ENCODE measurements around the gene GRID1.

The GRID1 gene

DNA sequence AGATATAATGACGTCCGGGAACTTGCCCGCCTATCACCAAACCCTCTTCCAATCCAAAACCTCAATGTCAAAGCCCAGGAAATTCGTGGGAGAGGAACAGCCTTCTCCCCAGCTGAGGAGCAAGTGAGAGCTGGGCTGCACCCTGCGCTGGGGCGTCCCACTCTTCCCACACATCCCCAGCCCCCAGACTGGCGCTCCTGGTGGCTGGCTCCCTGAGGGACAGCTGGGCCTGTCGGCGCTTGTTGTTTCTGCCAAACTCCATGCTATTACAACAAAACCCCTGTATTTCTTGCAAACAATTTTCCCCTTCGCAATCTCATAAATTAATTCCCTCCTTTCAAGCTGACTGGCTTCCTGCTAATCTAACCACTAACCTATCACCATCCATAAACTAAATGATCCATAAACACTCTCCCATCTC is 53.0 kb downstream of the GRID1 start:
- DNase-seq (ENCODE audit: low spot score): peak; percentile 25

DNA sequence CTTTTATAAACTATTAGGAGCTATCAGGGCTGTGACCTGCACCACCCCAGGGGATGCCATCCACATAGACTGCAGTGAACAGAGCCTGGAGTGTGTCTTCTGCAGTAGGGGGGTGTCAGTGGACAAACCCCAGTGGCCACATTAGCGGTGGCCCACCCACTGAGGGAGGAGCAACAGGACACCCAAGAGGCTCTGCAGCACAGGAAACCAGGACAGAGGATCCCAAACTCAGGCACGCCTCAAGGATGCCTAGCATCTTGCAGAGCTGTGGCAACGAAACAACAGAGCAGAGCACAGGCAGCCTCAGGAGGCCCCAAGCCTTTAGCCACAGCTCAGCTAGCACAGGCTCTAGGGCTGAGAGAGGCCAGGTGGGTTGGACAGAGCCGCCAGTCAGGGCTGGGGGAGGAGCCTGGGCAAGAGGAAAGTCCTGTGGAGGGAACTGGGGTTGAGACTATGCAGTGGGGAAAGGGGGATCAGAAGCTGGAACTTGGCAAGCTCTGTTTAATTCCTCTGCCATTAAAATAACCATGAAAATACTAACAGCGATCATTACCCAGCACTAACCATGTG is 53.8 kb downstream of the GRID1 start:
- peak; percentile 48 for DNase-seq (ENCODE audit: low spot score)

DNA sequence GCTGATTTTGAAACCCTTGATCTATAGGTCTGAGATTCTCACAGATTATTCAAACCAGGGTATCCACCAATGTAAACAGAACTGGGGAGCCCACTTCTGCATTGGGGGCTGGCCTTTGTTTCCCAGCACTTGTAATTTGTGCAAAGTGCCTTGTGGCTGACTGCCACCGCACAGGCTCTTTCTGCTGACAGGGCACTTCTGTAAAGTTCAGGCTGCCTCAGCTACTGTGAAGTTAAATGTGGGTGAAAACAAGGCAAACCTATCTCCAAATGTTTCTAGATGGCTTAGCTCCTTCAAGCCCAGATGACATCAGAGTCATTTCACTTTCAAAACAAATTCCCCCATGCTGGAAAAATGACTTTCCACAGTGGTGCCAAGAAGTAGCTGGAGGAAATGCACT is 54.7 kb downstream of the GRID1 start:
- no peak for DNase-seq (ENCODE audit: low spot score)

DNA sequence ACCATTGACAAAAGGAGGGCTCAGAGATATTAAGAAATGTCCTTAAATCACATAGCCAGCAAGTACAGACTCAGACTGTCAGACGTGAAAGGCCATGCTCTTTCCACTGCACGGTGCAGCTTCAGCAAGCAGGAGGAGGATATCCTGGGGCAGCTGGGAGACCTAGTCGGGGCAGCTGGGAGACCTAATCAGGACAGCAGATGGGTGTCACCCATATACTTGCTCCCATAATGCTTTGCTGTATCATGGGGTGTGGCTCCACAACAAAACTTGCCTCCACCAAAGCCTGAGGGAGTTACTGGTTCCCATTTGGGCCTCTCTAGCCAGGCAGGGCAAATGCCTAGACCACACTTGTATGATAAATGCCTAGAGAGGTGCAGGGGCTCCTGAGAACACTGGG is 55.4 kb downstream of the GRID1 start:
- peak; percentile 28 for DNase-seq (ENCODE audit: low spot score)

DNA sequence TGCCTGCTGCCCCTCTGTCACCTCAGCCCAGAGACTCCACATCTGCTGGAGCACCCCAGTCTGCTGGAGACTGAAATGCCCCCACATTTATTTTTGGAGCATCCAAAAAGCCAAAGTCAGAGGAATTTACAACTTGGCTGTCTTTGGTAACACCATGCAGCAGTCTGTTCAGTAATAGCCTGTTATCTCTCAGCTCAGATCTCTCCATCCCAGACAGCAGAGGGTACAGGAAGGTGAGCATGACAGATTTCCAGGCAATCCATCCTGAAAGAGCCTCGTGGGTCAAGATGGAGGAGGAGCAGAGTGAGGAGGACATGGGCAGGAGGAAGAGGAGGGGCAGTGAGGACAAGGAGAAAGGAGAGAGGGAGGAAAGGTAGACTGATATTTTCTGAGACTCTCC is 55.9 kb downstream of the GRID1 start:
- DNase-seq (ENCODE audit: low spot score): peak; percentile 12

DNA sequence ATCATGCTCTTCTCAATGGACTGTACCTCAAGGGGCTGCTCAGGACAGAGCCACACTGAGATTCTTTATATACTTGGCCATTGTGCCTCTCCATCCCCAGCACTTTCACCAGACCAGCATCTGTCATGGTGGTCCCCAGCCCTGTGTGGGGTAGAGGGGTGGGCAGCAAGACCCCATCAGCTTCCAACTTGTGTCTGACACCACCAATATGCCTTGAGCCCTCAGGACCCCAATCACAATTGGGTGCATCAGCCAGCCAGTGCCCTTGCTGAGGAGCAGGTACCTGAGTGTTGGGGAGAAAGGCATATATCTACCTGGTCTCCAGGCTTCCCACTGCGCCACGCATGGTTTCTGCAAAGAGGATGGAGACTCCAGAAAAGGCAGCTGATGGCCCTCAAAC is 56.3 kb downstream of the GRID1 start:
- DNase-seq (ENCODE audit: low spot score): peak; percentile 34

DNA sequence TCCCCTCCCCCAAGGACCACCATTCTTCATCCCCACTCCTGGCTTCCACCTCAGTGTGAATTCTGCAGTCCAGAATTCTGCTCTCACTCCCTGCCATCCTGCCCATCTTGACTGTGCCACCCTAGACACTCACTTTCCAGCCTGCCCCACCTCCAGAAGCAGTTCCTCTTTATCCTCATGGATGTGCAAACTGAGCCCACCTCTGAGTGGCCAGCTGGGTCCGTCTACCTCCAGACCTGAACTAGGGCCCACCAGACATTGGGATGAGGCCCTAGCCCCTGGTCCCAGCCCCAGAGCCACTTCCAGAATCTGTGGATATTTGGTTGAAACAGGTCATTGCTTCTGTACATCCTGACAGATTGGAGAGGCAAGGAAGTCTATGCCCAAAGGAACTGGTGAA is 58.5 kb downstream of the GRID1 start:
- DNase-seq (ENCODE audit: low spot score): peak; percentile 28

DNA sequence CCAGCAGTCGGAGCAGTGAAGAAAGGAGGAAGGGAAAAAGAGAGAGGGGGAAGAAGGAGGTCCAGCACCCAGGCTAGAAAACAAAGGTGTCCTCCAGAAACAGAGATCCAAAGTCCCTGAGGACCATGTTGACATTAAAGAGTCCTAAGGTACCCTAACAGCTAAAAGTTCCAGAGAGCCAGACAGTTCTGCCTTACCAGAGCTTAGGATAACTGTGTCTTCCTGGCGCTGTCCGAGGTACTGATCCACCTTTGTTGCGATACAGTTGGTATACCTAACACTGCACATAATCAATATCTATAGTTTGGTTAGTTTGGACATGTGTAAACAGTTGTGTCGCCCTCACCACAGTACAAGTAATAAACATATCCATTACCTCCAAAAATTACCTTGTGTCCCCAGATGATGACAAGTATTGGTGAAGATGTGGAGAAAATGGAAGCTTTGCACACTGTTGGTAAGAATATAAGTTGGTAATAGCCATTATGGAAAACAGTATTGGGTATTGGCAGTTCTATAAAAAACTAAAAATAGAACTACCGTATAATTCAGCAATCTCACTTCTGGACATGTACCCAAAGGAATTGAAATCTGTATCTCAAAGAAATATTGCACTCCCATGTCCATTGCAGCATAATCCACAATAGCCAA is 59.8 kb downstream of the GRID1 start:
- DNase-seq (ENCODE audit: low spot score): peak; percentile 67

DNA sequence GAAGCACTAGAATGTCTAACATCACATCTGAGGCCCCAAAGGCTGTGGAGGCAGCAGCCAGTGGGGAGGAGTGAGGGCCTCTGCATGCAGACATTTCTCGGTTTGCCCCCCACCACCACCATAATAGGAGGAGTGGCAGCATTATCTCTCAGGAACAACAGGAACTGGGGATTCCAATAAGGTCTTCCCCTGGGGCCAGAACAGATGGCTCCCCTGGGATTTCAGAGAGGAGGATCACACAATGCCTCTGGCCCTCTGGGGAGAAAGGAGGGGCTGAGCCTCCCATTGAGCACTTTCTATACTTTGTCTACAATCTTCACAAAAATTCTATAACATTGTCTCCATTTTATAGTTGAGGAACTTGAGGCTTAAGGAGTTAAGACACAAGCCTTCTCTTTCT is 61.1 kb downstream of the GRID1 start:
- peak; percentile 42 for DNase-seq (ENCODE audit: low spot score)

DNA sequence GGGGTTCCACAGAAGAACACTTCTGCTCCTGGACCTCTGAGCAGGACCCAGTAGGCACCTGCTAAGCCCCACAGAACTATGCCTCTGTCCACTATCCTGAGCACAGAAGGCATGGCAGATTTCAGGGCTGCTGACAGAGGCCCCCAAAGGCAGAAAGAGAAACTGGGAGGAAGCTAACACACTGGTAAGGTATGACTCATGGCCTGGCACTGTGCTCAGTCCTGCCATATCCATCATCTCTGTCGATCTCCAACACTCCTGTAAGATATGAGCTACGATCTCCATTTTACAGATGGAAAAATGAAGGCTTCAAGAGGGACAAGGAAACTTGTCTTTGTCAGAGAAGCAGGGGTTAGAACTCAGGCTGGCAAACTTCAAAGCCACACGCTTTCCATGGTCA is 62.2 kb downstream of the GRID1 start:
- no peak for DNase-seq (ENCODE audit: low spot score)

DNA sequence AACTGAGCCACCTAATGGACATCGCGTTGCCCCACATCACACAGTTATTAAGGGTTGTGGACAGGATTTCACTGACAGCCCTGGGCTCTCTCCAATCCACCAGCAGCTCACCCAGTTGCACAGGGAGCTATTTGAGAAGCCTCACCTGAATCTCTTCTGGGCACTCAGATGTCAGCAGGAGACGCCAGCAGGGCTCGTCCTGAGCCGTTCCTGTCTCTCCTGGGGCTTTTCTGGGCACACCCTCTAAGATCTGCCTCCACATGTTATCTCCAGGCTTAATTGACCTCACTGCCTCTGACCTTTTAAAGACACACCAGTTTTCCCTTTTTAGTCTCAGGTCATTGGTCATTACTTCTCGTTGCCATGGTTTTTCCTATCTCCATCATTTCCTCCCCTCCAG is 63.0 kb downstream of the GRID1 start:
- DNase-seq (ENCODE audit: low spot score): peak; percentile 48

DNA sequence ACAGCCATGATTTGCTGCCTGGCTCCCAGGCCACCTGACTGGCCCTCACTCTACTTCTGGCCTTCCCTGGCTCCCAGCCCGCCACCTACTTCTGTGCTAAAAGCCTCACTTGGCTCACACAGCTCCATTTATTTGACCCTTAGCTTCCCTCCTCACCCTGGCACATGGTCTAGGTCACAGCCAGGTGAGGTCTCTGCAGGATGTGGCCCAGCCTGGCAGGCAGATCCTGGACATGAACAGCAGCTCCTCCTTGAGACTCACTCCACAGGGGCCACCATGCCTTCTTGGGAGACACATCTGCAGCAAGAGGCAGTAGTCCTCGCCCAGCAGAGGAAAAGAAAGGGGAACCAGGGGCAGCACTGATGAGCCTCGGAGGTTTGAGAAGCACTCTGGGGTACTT is 64.6 kb downstream of the GRID1 start:
- peak; percentile 61 for DNase-seq (ENCODE audit: low spot score)

DNA sequence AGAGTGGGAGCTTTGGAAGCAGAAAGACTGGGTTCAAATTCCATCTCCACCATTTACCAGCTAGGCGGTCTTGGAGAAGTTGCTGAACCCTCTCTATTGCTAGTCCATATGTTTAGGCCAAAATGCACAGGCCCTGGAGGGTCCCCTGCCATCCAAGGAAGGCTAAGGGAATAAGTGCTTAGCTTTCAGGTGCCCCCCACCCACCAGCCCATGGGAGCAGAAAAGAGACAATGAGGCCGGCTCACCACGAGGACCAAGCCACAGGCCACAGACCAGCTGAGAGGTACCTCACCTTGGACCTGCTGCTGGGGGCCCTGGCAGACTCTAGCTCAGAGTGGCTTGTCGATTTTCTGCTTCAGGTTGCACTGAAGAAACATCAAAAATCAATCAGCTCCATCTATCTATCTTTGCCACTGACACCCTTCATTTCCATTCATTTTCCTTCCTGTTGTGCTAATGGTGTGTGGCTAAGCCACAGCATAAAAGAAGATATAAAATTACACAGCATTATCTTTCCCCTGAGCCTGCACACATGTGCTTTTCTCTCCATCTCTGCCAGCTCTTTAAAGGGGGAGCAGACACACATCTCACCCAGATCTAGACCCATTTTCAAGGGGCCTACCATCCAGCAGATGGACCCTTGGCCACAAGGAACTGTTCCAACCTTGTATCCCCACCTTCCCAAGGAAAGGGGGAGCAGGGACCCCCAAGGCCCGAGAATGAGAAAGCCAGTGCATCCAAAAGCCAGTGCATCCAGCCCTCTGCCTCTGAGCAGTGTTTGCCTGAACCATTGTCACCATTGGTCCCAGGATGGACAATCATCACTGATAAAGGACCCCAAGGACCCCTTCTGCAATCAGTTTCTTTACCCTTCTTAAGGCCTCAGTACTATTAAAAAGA is 65.4 kb downstream of the GRID1 start:
- DNase-seq (ENCODE audit: low spot score): peak; percentile 31

DNA sequence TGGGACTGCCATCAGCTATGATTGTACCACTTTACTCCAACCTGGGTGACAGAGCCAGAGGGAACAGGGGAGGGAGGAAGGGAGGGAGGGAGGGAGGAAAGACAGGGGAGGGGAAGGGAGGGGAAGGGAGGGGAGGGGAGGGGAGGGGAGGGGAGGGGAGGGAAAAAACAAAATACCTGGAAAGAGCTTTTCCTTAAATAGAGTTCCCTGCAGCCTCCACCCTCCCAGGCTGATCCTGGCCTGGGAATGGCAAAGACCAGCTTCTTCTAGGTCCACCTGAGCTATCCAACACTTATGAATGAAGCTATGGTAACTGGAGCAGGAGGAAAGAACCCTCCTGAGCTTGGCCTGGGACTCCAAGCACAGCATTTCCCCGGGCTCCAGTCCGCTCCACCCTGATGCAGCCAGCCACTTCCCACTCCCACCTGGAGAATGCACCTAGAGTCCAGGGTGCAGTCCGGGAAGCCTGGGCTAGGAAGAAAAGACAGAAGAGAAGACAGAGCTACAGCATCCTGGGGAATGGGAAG is 66.1 kb downstream of the GRID1 start:
- peak; percentile 17 for DNase-seq (ENCODE audit: low spot score)

DNA sequence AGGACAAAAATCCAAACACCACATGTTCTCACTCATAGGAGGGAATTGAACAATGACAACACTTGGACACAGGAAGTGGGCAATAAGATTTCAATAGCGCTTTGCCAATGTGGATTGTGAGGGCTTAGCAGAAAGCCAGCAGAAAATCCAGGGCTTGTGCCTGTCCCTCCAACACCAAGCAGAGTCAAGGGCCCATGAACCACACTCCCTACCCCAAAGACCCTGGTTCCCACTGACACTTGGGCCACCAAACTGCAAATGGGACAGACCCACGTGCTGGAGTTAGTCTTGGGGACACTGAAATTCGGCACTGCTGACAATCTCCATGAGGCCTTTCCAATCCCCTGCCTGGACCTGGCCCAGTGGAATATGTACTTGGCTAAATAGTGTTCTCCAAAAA is 67.0 kb downstream of the GRID1 start:
- DNase-seq (ENCODE audit: low spot score): peak; percentile 41

DNA sequence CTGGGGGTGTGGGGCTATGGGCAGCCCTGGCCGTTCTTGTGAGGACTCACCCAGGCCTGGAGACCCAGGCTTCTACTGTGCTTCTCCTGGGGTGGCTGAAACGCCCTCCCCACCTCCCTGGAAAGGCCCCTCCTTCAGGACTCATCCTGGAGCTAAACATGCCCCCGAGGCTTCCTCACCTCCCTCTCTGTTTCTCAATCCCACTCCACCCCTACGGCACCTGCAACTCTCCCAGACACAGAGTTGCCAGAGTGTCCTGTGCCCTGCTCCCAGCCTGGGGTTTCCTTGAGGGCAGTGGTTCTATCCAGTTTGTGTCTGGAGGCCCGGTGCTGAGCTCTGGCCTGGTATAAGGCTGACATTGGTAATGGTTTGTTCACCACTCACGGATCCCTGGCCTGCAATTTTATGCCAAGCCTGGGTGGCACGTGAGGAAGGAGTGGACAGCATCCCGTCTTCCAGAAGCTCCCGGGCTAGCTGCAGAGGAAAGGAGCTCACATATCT is 68.0 kb downstream of the GRID1 start:
- DNase-seq (ENCODE audit: low spot score): peak; percentile 45

DNA sequence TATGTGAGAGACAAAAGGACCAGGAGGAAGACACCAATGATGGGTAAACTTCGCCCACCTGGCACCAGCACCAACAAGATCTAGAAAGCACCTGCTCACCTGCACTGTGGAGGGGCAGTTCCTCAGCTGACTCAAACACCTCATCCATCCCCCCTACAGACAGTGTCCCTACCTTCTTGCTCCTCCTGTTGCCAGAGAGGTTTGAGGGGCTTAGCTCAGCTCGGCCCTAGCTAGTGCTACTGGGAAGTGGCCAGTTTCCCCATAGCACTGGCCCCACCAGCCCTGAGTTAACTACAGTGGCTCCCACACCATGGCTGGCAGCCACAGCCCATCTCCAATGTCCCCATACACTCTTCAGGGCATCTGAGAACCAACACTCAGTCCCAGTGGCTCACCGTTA is 70.8 kb downstream of the GRID1 start:
- peak; percentile 25 for DNase-seq (ENCODE audit: low spot score)

DNA sequence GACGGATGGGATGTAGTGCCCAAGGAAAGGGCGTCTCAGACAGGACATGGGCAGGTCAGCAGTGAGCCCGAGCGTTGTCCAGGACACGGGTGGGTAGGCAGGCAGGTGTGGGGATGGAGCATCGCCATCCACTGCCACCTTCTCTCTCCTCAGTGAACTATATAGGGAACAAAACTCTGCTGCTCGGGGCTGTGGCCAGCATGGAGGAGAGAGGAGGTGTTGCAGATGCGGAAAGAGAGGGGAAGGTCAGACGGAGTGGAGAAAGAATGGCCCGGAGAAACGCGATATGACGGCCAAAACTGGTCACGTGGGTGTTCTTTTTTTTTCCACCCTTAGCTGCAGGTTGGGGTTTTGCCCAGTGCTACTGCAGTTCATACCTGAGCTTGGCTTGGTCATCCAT is 71.2 kb downstream of the GRID1 start:
- peak; percentile 44 for DNase-seq (ENCODE audit: low spot score)

DNA sequence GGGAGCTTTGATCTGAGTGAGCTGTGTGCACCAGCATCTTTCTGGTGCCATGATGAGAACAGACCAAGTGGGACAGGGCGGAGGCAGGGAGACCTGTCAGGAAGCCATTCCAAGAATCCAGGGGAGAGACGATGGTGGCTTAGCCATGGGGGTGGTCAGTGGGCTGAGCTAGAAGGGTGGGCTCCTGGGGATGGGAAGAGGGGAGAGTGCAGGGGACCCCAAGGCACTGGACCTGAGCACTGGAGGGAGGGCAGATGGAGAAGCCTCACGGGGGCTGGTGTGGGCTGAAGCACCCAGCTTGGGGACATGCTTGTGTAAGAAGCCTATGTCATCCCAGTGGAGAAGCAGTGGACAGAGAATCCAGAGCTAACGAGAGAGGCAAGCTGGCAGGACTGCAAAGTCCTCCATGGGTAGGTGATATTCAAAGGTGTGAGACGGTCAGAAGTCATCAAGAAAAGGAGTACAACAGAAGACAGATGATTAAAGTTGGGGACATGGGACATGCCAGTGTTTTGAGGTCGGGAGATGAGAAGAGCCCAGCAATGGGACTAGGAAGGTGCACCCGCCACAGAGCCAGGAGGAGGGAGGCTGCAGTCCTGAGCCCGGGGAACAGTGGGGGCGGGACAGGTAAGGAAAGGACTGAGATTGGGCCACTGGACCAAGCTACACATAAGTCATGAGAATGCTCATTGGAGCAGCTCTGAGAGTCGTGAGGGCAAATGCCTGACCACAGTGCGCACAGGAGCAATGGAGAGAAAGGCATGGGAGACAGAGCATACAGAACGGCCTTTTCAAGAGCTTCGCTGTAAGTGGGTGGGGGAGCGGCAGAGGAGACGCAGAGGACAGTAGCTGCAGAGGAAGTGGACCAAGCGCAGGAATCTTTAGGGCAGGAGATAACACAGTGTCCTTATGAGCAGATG is 72.0 kb downstream of the GRID1 start:
- peak; percentile 37 for DNase-seq (ENCODE audit: low spot score)

DNA sequence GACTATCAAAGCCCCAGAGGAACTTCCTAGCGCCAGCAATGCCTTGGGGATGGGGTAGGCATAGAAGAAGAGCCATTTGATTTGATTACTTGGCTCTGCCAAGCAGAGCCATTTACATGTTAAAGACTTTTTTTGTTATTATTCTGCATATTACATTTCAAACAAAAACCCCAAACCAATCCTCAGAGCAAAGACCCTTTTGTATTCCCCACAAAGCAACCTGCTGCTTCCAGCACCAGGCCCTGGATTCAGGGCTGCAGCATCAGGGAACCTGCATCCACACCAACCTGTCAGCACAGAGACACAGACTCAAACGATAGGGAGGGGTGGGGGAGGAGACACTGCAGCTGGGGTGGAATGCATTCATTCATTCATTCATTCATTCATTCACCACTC is 73.2 kb downstream of the GRID1 start:
- peak; percentile 11 for DNase-seq (ENCODE audit: low spot score)
